PC-9 (cell line): ENCODE measurements around the gene TEX53.

Experiments used
- CTCF ChIP-seq: fragments of 200-600 bp; sonication (generic); conservative IDR thresholded peaks from 2 replicates; pipeline ENCODE4 v1.6.1; 2017; ENCODE audit warnings: mixed run types, antibody characterized with exemption, mild to moderate bottlenecking, moderate library complexity
- EZH2 ChIP-seq: fragments of 200-600 bp; sonication (generic); IDR thresholded peaks from 2 replicates; pipeline ENCODE4 v1.8.0; 2017; ENCODE audit warnings: antibody characterized with exemption, low read depth

GRCh38 chr9:114638404-114638803 is 19.2 kb downstream of the TEX53 start:
- TF ChIP-seq CTCF = no peak
- no peak for TF ChIP-seq EZH2
